PC-9 (cell line): ENCODE measurements around the gene FCER2. TPM values are rescaled to one million over a fixed set of nuclear protein-coding genes. Genes with fewer than 3 reads are reported as not detected.

Source experiments
- BruUV-seq: library from RNA; stranded (reverse); fragments of 400-500 nt; replicated peaks from 2 replicates; lab custom pipeline; 2021; lab: Mats Ljungman, UMichigan
- CTCF ChIA-PET: fragments of 300-600 bp; sonication (Branson Sonifier 250); formaldehyde crosslinking; loops from one replicate; lab custom pipeline; 2022; ENCODE audit warnings: antibody characterized with exemption; lab: Charles Lee
- POLR2A ChIA-PET: fragments of 300-600 bp; sonication (Branson Sonifier 250); formaldehyde crosslinking; loops from one replicate; lab custom pipeline; 2022; ENCODE audit warnings: antibody characterized with exemption; ENCODE audit not compliant: unreplicated experiment; lab: Charles Lee
- DNase-seq, 2 experiments: peaks; one replicate each; pipeline versions ENCODE4 v3.0.0 to v3.0.0-alpha.2; 2015 to 2022; ENCODE audit warnings: mixed read lengths in 1 of 2
- H2AFZ ChIP-seq: fragments of 200-600 bp; sonication (generic); 2 replicates; pipeline ENCODE4 v1.8.1; 2017; ENCODE audit warnings: antibody characterized with exemption
- H3F3A ChIP-seq: fragments of 200-600 bp; sonication (generic); 2 replicates; pipeline ENCODE4 v1.8.1; 2017; ENCODE audit warnings: antibody characterized with exemption, mild to moderate bottlenecking, low read depth; ENCODE audit not compliant: insufficient read depth
- H3K27ac ChIP-seq: fragments of 200-600 bp; sonication (generic); 2 replicates; pipeline ENCODE4 v1.6.1; 2016; ENCODE audit warnings: mixed run types
- H3K27me3 ChIP-seq: fragments of 200-600 bp; sonication (generic); 2 replicates; pipeline ENCODE4 v1.6.1; 2016; ENCODE audit warnings: low read depth, mixed run types; ENCODE audit not compliant: insufficient read depth
- H3K36me3 ChIP-seq: fragments of 200-600 bp; sonication (generic); 2 replicates; pipeline ENCODE4 v1.6.1; 2016; ENCODE audit warnings: low read depth, mixed run types
- H3K4me1 ChIP-seq: fragments of 200-600 bp; sonication (generic); replicated peaks from 2 replicates; pipeline ENCODE4 v1.6.1; 2016; ENCODE audit warnings: mixed run types; ENCODE audit not compliant: insufficient read depth
- H3K4me2 ChIP-seq: fragments of 200-600 bp; sonication (generic); 2 replicates; pipeline ENCODE4 v1.6.1; 2017; ENCODE audit warnings: mixed run types
- H3K4me3 ChIP-seq: fragments of 200-600 bp; sonication (generic); 2 replicates; pipeline ENCODE4 v1.6.1; 2016; ENCODE audit warnings: mixed run types
- H3K79me2 ChIP-seq: fragments of 200-600 bp; sonication (generic); 2 replicates; pipeline ENCODE4 v1.6.1; 2017; ENCODE audit warnings: low read depth, mixed run types
- H3K9me2 ChIP-seq: fragments of 200-600 bp; sonication (generic); 2 replicates; pipeline ENCODE4 v1.8.1; 2017; ENCODE audit warnings: mild to moderate bottlenecking; ENCODE audit not compliant: insufficient read depth
- H3K9me3 ChIP-seq: fragments of 200-600 bp; sonication (generic); 2 replicates; pipeline ENCODE4 v1.8.1; 2016; ENCODE audit warnings: low read depth; ENCODE audit not compliant: insufficient read depth
- H4K20me1 ChIP-seq: fragments of 200-600 bp; sonication (generic); 2 replicates; pipeline ENCODE4 v1.8.1; 2017; ENCODE audit not compliant: insufficient read depth
- CTCF ChIP-seq: fragments of 200-600 bp; sonication (generic); conservative IDR thresholded peaks from 2 replicates; pipeline ENCODE4 v1.6.1; 2017; ENCODE audit warnings: mixed run types, antibody characterized with exemption, mild to moderate bottlenecking, moderate library complexity
- EZH2 ChIP-seq: fragments of 200-600 bp; sonication (generic); IDR thresholded peaks from 2 replicates; pipeline ENCODE4 v1.8.0; 2017; ENCODE audit warnings: antibody characterized with exemption, low read depth
- intact Hi-C: fragments of 100-400 bp; cut with micrococcal nuclease; formaldehyde crosslinking; loops from one replicate; pipeline ENCODE4 v1.10.0; 2022; ENCODE audit not compliant: unreplicated experiment
- total RNA-seq: library from RNA; stranded (reverse); gene quantifications from 2 replicates; pipeline ENCODE4 v1.2.3, GENCODE V29; 2021

Gene FCER2
- total RNA-seq, 1 experiment from 2014 or later, result not detected

GRCh38 chr19:7703332-7703731 is 1.4 kb upstream of the FCER2 start:
- no peaks in the 10 kb centered on the region for H3K4me1 ChIP-seq
- intact Hi-C loops, result no loop called here
- H4K20me1 ChIP-seq, result no peaks in the 10 kb centered on the region
- peaks cover 7% of the 10 kb centered on the region; the same call in 1 of the 2 replicates for H3F3A ChIP-seq
- no peaks in the 10 kb centered on the region for H3K9me2 ChIP-seq
- peaks cover 32% of the 10 kb centered on the region for H3K27me3 ChIP-seq
- no peak for TF ChIP-seq CTCF
- TF ChIP-seq EZH2, result no peak
- H3K27ac ChIP-seq, result no peak overlapping the region
- BruUV-seq, result no TSS peak
- no peak overlapping the region for H3K4me2 ChIP-seq
- no peaks in the 10 kb centered on the region for H3K9me3 ChIP-seq
- H2AFZ ChIP-seq, result no peak overlapping the region
- no peaks in the 10 kb centered on the region for H3K79me2 ChIP-seq
- ChIA-PET POLR2A (interaction anchor here (0.6 kb wide), 1 partner anchor 54 kb away, joined by 5 read pairs; no protein-coding TSS in a partner anchor), CTCF (no interaction called here)
- no peak for DNase-seq
- H3K4me3 ChIP-seq, result no peak overlapping the region
- no peaks in the 10 kb centered on the region for H3K36me3 ChIP-seq

GRCh38 chr19:7701049-7701653 is 780 bp downstream of the FCER2 start:
- H2AFZ ChIP-seq, result no peak overlapping the region
- TF ChIP-seq CTCF (no peak), EZH2 (no peak)
- intact Hi-C loops, result no loop called here
- H3K9me3 ChIP-seq, result no peaks in the 10 kb centered on the region
- H3K36me3 ChIP-seq, result no peaks in the 10 kb centered on the region
- peaks cover 54% of the 10 kb centered on the region for H3K27me3 ChIP-seq
- H3K4me2 ChIP-seq, result no peak overlapping the region
- H3K4me1 ChIP-seq, result no peaks in the 10 kb centered on the region
- no peak for DNase-seq
- no peak overlapping the region for H3K4me3 ChIP-seq
- H3K79me2 ChIP-seq, result no peaks in the 10 kb centered on the region
- POLR2A ChIA-PET, result no interaction called here
- H3K9me2 ChIP-seq, result no peaks in the 10 kb centered on the region
- no TSS peak for BruUV-seq
- H3K27ac ChIP-seq, result no peak overlapping the region
- H4K20me1 ChIP-seq, result no peaks in the 10 kb centered on the region
- CTCF ChIA-PET, result no interaction called here
- H3F3A ChIP-seq, result peaks cover 7% of the 10 kb centered on the region; the same call in 1 of the 2 replicates

- POLR2A ChIA-PET, result no interaction called here
- Histone ChIP-seq H3K27ac (no peak overlapping the region), H3K9me2 (no peaks in the 10 kb centered on the region), H3K36me3 (no peaks in the 10 kb centered on the region), H3F3A (peaks cover 7% of the 10 kb centered on the region; the same call in 1 of the 2 replicates), H3K27me3 (peaks cover 65% of the 10 kb centered on the region), H3K4me1 (no peaks in the 10 kb centered on the region), H3K4me3 (no peak overlapping the region), H3K4me2 (0 out of 2 replicates have a peak overlapping the region, but pooled peaks have one; percentile 15), H4K20me1 (no peaks in the 10 kb centered on the region), H3K79me2 (no peaks in the 10 kb centered on the region), H2AFZ (no peak overlapping the region), H3K9me3 (no peaks in the 10 kb centered on the region)
- TF ChIP-seq CTCF, result no peak
- no peak for TF ChIP-seq EZH2
- no TSS peak for BruUV-seq
- peak in 1 of 2 experiments; percentile 15 for DNase-seq
- CTCF ChIA-PET, result no interaction called here
- intact Hi-C loops, result no loop called here
These were observed 2.2 kb downstream of the FCER2 start for GRCh38 chr19:7699417-7700401.
